GM18505 (cell line): ENCODE results near the gene C19orf18.

Experiments used
- ATAC-seq: cut with Tn5 transposase; IDR thresholded peaks from one replicate; pipeline ENCODE4 v1.9.1; 2021; ENCODE audit not compliant: unreplicated experiment
- POLR2A ChIP-seq: IDR thresholded peaks from 4 replicates; pipeline ENCODE4 v1.6.1; 2011; ENCODE audit warnings: borderline replicate concordance; ENCODE audit not compliant: insufficient read depth, insufficient read length; ENCODE audit errors: extremely low read depth

C19orf18 gene

DNA sequence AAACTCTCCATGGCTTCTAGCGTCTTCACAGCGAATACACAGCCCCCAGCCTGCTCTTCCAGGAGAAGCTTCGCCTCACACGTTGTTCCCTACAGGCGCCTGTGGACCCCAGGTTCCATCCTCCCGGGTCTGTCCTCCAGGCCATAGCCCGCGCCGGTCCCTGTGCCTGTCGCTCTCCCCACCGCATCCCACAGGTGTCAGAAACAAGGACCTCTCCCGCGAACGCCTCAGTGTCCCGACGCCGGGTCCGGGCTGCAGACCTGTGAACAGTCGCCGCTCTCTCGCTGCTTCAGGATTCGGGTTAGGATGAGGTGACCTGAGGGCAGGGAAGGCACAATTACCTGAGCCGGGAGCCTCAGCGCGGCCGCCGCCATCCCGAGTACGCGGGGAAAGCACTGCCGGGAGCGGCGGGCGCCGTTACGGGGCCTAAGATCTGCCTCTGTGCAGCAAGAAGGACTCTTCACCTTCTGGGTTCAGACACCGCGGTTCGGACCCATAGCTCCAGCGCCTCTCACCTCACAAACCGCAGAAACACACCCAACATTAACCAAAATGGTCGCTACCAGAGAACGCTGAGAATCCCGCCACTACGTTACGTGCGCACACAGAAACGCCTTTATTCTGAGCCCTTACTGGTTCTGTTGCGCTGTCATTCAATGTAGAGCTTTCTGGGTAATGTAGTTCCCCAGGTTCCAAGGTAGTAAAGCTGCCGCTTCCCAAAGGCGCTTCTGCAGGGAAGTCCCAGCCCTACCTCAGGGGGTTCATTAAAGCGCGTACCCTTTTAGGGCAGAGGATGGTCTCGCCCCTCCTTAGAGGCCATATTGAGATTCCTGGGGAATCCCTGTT, 39.3 kb downstream of the C19orf18 start, which contains the start of gene ZNF418:
TSS of gene ZNF418 (minus strand) at position 583 of the 846 bp plus-strand sequence. CDS start 1,580 bp downstream, outside the sequence.
- TF ChIP-seq POLR2A: no peak
- no peak for ATAC-seq

GRCh38 chr19:57927587-57927986, 46.7 kb downstream of the C19orf18 start:
- TF ChIP-seq POLR2A: no peak
- no peak for ATAC-seq

DNA sequence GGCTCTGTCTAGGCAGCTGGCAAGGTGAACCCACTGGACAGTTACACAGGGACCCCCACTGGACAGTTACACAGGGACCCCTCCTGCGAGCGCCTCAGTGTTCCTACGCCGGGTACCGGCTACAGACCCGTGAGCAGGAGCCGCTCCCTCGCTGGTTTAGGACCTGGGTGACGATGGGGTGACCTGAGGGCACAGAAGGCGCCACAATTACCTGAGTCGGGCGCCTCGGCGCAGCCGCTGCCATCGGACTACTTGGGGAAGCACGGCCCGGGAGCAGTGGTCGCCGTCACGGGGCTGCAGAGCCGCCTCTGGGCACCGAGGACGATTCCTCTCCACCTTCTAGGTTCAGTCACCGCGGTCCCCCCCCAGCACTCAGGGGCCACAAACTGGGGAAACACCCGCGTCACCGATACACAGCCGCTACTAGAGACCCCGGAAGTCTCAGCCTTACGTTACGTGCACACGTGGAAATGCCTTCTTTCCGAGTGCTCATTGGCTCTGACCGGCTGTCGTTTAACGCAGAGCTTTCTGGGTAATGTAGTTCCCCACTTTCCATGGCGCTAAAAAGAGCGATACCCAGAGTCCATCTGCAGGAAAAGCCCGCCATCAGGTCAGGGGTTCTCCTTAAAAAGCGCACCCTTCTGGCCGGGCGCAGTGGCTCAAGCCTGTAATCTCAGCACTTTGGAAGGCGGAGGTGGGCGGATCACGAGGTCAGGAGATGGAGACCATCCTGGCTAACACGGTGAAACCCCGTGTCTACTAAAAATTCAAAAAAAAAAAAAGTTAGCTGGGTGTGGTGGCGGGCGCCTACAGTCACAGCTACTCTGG, 58.0 kb downstream of the C19orf18 start, which contains the start of gene ZNF417:
TSS of gene ZNF417 (minus strand) at position 425 of the 828 bp plus-strand sequence. CDS start at position 244, 181 bp downstream.
- ATAC-seq: peak; percentile 97
- TF ChIP-seq POLR2A: peak; percentile 77

- ATAC-seq: no peak
- no peak for TF ChIP-seq POLR2A
These were observed 59.8 kb downstream of the C19orf18 start for GRCh38 chr19:57914531-57914930.
